SJSA1 (cell line): Measurements from ENCODE around the gene MAP3K21. TPM values are rescaled to one million over a fixed set of nuclear protein-coding genes. Genes with fewer than 3 reads are reported as not detected.

ENCODE experiments used
- DNase-seq, 2 experiments: peaks; one replicate each; pipeline ENCODE4 v3.0.0-alpha.2; 2015 to 2020; ENCODE audit warnings: low spot score in 2 of 2, low read depth in 1 of 2
- H3K27ac ChIP-seq: fragments of 250-450 bp; sonication (Bioruptor Pico); 2 replicates; pipeline ENCODE4 v1.5.1; 2020; ENCODE audit warnings: mild to moderate bottlenecking, moderate library complexity
- H3K27me3 ChIP-seq: fragments of 250-450 bp; sonication (Bioruptor Pico); replicated peaks from 2 replicates; pipeline ENCODE4 v1.5.1; 2020; ENCODE audit warnings: mild to moderate bottlenecking, moderate library complexity
- H3K36me3 ChIP-seq: fragments of 250-450 bp; sonication (Bioruptor Pico); 2 replicates; pipeline ENCODE4 v1.5.1; 2020; ENCODE audit warnings: mild to moderate bottlenecking
- H3K4me1 ChIP-seq: fragments of 250-450 bp; sonication (Bioruptor Pico); replicated peaks from 2 replicates; pipeline ENCODE4 v1.6.1; 2021; ENCODE audit warnings: mild to moderate bottlenecking
- H3K4me3 ChIP-seq: fragments of 250-450 bp; sonication (Bioruptor Pico); 2 replicates; pipeline ENCODE4 v1.5.1; 2020; ENCODE audit warnings: mild to moderate bottlenecking
- H3K9me3 ChIP-seq: fragments of 250-450 bp; sonication (Bioruptor Pico); replicated peaks from 2 replicates; pipeline ENCODE4 v1.5.1; 2020; ENCODE audit warnings: mild to moderate bottlenecking
- total RNA-seq: library from RNA; depleted of rRNA; stranded (reverse); fragments of >200 nt; shearing (Covaris generic); gene quantifications from 2 replicates; pipeline ENCODE4 v1.2.3, GENCODE V29; 2014; rRNA removed

Gene MAP3K21
- total RNA-seq, 1 experiment from 2014 or later: 0.13 TPM

DNA sequence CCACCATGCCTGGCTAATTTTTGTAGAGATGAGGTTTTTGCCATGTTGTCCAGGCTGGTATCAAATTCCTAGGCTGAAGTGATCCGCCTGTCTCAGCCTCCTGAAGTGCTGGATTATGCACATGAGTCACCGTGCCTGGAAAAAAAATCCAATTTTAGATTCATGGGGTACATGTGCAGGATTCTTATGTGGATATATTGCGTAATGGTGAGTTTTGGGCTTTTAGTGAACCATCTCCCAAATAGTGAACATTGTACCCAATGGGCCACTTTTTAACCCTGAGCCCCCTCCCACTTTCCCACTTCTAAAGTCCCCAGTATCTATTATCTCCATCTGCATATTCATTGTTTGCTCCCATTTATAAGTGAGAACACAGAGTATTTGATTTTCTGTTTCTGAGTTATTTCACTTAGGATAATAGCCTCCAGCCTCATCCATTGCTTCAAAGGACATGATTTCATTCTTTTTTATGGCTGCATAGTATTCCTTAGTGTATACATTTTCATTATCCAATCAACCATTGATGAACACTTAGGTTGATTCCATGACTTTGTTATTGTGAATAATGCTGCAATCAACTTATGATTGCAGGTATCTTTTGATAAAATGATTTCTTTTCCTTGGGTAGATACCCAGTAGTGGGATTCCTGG, 104.4 kb downstream of the MAP3K21 start:
- no peaks in the 10 kb centered on the region for H3K9me3 ChIP-seq
- no peak overlapping the region for H3K4me3 ChIP-seq
- no peaks in the 10 kb centered on the region for H3K27me3 ChIP-seq
- H3K4me1 ChIP-seq: no peaks in the 10 kb centered on the region
- no peaks in the 10 kb centered on the region for H3K36me3 ChIP-seq
- H3K27ac ChIP-seq: no peak overlapping the region
- no peak for DNase-seq

- DNase-seq: no peak
- H3K27me3 ChIP-seq: no peaks in the 10 kb centered on the region
- no peaks in the 10 kb centered on the region for H3K36me3 ChIP-seq
Observed at GRCh38 chr1:233432916-233433315, 105.4 kb downstream of the MAP3K21 start.

DNA sequence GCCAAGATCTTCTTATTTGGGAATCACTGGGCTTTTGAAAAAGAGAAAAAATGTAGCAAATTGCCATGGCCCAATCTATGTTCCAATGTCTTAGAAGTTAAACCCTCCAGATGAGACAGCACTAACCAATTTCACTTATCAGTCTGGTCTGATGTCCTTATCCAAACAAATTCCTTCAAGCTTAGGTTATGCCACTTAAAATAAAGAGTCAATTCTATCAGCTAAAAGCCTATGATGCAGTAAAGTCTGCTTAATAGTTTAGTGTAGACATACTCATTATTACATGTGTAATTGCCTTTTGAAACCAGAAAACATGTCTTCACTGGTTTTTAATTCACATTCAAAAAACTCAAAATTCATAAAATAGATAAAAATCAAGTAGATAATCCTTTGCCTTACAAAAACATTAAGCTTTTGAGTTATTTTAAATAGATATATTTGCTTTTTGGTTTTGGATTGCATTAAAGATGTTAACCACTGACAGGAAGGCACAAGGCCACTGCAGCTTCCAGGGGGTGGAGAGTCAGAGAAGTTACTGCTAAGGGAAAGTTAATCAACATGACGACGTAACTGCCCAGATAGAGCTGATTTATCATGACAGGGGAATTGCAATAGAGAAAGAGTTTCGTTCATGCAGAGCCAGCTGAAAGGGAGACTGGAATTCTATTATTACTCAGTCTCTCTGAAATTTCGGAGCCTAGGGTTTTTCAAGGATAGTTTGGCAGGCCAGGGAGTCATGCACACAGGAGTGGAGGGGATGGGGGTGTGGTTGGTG, 106.1 kb downstream of the MAP3K21 start:
- no peak overlapping the region for H3K27ac ChIP-seq
- no peaks in the 10 kb centered on the region for H3K27me3 ChIP-seq
- no peaks in the 10 kb centered on the region for H3K9me3 ChIP-seq
- H3K4me3 ChIP-seq: no peak overlapping the region
- DNase-seq: no peak
- H3K36me3 ChIP-seq: no peaks in the 10 kb centered on the region
- no peaks in the 10 kb centered on the region for H3K4me1 ChIP-seq

More at GRCh38 chr1:233432916-233433315, 105.4 kb downstream of the MAP3K21 start:
- no peak overlapping the region for H3K27ac ChIP-seq
- H3K4me3 ChIP-seq: no peak overlapping the region
- H3K4me1 ChIP-seq: no peaks in the 10 kb centered on the region
- H3K9me3 ChIP-seq: no peaks in the 10 kb centered on the region

Other genes with a start within 250 kb of the MAP3K21 start
- 2.3 and 11.0 TPM in 2 replicates for gene PCNX2, start 32.0 kb upstream of the MAP3K21 start, total RNA-seq